Measurements from ENCODE around the gene ATAT1. TPM values are rescaled to one million over a fixed set of nuclear protein-coding genes. Genes with fewer than 3 reads are reported as not detected.

Gene ATAT1
- total RNA-seq, 1 experiment from 2014 or later: 0.16 TPM

DNA sequence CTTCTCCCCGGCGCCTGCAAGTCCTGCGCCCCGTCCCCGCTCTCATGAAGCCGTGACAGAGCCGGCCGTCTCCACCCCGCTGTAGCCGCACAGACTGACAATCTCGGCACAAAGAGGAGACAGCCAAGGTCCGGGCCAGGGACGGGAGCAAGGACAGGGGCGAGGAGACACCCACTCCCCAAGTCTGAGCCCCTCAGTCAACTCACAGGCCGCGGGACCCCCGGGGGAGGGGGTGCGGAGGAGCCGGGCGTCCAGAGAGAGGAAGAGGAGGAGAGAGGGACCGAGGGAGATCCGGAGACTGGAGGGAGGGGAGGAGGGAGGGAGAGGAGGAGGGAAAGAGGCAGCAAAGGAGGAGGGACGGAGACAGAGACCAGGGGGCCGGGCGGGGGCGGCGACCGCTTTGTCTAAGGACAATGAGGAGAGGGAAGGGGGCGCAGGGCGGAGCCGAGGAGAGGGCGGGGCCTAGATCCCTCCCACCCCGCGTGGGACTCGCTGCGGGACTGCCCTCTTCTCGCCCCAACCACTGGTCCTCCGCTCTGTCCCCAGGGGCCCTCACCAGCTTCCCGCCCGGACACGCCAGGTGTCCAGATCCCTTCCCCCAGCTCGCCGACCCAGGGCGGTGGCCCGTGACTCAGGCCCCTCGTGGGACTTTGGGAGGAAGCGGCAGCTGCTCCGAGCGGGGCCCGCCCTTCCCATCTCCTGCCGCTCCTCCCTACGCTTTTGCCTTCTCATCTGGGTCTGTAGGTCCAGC, 60.4 kb downstream of the ATAT1 start:
- no peaks in the 10 kb centered on the region for H3K9me3 ChIP-seq
- no peaks in the 10 kb centered on the region for H3K27me3 ChIP-seq
- H3K4me3 ChIP-seq: peak overlapping the region; percentile 98
- H3K36me3 ChIP-seq: peaks cover 21% of the 10 kb centered on the region
- DNase-seq: peak; percentile 98

DNA sequence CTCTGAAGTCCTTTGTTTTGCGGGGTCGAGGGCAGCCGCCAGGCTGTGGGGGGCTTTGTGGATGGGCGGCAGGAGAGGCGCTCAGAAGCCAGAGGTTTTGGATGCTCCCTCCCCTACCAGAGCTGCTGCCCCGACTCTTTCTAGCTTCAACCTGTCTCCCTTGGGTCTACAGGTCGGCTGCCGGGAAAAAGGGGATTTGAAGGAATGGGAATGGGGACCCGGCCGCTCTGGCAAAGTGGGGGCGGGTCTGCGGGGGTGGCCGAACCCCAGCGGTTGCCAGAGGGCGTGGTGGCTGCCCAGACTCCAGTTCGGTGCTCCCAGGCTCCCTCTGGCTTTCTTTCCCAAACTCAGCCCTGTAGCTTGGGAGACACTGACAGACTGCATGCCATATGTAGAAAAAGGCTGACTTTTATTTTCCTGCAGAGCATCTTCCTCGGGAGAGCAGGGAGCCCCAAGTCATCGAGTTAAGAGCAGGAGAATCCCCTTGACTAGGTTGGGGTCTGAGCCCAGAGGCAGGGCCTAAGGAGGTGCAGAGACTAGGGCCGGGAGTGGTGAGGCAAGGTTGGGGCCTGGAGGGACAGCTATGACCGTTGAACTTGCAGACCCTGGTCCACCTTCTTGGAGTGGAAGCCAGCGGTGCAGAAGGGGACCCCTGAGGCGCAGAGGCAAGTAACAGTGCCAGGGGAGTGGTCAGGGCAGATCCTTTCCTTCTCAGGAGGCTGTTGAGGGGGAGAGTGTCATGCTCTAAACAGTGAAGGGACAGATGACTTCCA, 61.2 kb downstream of the ATAT1 start:
- DNase-seq: peak; percentile 71

DNA sequence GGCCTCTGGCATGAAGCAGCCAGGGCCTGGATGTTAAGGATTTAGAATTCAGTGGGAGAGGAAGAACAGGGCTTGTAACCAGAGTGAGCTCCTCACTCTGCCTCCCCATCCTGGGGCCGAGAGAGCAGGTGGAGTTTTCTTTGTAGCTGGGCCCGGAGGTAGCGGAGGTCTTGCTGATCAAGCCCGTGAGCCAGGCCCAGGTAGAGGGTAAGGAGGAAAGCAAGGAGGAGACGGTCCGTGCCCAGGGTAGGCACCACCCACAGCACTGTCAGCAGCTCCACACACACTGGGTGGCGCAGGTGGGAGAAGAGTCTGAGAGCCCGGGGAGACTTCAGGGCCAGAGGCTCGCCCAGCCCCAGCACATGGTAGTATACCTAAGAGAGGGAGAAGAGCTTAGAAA, 61.9 kb downstream of the ATAT1 start:
- H3K9me3 ChIP-seq: no peaks in the 10 kb centered on the region

More for the DNA sequence above, 61.2 kb downstream of the ATAT1 start:
- H3K9me3 ChIP-seq: no peaks in the 10 kb centered on the region
- peaks cover 16% of the 10 kb centered on the region for H3K36me3 ChIP-seq
- H3K27me3 ChIP-seq: no peaks in the 10 kb centered on the region
- peak overlapping the region; percentile 98 for H3K4me3 ChIP-seq

DNA sequence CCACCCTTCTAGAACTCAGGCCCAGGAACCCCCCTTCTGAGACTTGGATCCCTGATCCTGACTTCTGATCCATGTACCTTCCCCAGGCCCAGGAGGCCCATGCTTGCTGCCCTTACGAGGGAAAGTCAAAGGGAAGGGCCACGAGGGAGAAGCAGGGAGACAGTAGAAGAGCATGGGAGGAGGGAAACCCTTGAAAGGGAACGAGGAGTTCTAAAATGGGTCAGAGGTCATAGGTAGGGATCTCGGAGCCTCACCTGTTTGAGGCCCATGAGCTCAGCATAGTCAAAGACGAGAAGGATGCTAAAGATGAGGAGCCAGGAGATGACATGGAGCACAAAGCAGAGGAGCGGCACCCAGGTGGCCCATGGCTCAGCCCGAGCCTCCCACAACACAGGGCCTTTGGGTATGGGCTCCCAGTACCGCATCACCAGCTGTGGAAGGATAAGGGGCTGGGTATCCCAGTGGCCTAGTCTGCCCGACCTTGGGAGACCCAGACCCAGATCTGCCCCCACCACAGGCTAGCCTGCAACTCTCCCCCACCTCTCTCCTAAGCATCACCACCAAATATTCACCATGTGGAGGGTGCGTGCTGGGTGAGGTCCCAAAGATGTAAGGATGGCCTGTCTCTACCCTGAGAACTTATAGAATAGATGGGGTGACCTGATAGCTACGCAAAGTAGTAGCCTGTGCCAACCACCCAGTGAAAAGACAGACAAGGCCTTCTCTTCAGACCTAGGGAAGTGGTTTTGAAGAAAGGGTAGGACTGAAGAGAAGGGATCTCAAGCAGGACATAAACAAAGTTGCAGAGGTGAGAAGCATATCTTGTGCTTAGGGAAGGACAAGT, 62.6 kb downstream of the ATAT1 start:
- H3K4me3 ChIP-seq: no peak overlapping the region
- no peaks in the 10 kb centered on the region for H3K9me3 ChIP-seq
- DNase-seq: no peak
- H3K36me3 ChIP-seq: peaks cover 5% of the 10 kb centered on the region
- H3K27me3 ChIP-seq: no peaks in the 10 kb centered on the region

More for the DNA sequence above, 61.9 kb downstream of the ATAT1 start:
- H3K27me3 ChIP-seq: no peaks in the 10 kb centered on the region
- DNase-seq: no peak
- peak overlapping the region; percentile 98 for H3K4me3 ChIP-seq
- peaks cover 8% of the 10 kb centered on the region for H3K36me3 ChIP-seq

DNA sequence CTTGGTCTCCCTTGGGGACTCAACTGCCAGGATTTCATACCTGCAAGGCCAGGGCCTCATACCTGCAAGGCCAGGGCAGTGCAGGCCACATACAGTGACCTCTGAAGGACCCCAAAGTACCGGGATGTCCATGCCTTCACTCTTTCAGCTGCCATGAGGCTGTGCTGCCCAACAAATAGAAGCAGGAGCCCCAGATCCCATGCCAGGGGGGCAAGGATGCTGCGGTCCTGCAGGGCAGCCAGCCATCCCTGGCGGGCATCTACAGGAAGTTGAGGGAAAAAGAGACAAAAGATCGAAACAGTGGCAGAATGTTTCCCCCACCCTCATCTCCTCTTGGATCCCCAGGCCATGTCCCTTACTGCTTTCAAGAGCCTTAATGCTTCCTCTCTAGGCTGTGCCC, 63.3 kb downstream of the ATAT1 start:
- H3K36me3 ChIP-seq: peaks cover 2% of the 10 kb centered on the region
- no peak for DNase-seq
- peak overlapping the region; percentile 72 for H3K4me3 ChIP-seq
- no peaks in the 10 kb centered on the region for H3K27me3 ChIP-seq
- no peaks in the 10 kb centered on the region for H3K9me3 ChIP-seq

DNA sequence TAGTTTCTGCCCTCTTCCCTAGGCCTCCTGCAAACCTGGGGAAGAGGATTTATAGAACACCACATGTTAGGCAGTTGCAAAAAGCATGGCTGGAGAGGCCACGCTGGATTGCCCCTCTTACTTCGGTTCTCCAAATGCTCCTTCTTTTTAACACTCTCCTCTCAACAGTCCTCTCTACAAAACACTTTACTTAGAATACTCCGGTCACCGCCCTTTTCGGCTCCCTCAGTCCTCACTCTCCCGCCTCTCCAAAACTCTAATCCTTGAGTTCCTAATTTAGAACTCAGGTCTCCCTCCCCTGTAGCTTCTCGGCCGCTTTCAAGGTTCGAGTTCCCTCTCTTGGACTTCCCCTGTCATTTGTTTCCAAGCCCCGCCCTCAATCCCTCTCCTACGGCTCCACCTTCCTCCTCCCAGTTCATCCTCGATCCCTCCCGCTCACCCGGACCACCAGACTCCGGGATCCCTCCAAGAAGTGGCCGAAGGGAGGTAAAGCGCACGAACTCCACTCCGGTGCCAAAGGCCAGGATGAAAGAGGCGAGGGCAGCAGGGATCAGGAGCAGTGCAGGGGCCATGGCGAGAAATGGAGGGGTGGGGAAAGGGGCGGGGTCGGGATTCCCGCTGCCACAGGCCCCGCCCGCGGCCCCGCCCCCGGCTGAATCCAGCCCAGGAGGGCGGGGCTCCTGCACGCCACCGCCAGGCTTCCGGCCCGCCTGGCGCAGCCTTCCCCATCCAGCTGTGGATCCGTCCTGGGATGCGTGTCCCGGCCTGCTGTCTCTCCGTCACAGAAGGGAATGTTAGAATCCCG, 63.9 kb downstream of the ATAT1 start, which contains the start of gene NRM:
Gene NRM, minus strand, starts transcription at position 582 of the 805 bp plus-strand sequence. Its CDS starts 10 bp downstream, at position 572.
- no peaks in the 10 kb centered on the region for H3K27me3 ChIP-seq

DNA sequence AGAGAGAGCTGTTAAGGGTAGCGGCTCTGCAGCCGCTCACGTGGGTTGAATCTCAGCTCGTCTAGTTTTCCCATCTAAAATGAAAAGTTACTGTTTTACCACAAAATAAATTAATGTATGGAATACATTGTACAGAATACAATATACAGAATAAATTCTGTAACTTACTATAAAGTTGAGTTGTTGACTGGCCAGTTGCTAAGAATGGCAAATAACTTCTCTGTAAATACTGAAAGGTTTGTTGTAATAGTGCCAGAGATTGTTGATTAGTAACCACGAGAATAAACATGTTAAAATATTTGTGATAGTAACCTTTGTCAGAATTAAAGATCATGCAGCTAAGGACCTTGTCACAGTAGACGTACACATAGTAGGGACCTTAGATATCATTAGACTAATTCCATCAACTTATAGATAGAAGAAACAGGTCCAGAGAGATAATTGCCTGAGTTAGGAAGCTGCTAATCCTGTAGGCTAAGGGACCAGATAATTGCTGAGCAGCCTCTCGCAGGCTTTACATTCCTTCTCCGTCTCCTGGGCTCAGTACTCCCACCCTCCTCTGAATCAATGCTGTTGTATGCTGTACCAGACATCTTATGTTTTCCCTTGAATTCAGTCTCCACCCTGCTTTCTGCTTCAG, 64.7 kb downstream of the ATAT1 start:
- Histone ChIP-seq H3K9me3 (no peaks in the 10 kb centered on the region), H3K4me3 (peak overlapping the region; percentile 72), H3K27me3 (no peaks in the 10 kb centered on the region), H3K36me3 (no peaks in the 10 kb centered on the region; the same call in 1 of the 2 replicates)
- no peak for DNase-seq

More for the DNA sequence above, 63.9 kb downstream of the ATAT1 start, which contains the start of gene NRM:
- peak; percentile 85 for DNase-seq
- H3K4me3 ChIP-seq: peak within 1 kb of the TSS; percentile 72
- H3K36me3 ChIP-seq: no peaks in the 10 kb centered on the region; the same call in none of the 2 replicates
- H3K9me3 ChIP-seq: no peaks in the 10 kb centered on the region

Other genes starting within 250 kb of the ATAT1 start
- 25.6 and 28.9 TPM in 2 replicates for gene HLA-E, start 137.4 kb upstream of the ATAT1 start, total RNA-seq (2014; rRNA removed; shearing (Covaris generic); ENCODE audit: low replicate concordance)
- gene GNL1, start 70.4 kb upstream of the ATAT1 start, total RNA-seq (2014; rRNA removed; shearing (Covaris generic); ENCODE audit: low replicate concordance): 27.3 and 33.6 TPM in 2 replicates
- 0.64 and 1.2 TPM in 2 replicates for gene PRR3, start 69.6 kb upstream of the ATAT1 start, total RNA-seq (2014; rRNA removed; shearing (Covaris generic); ENCODE audit: low replicate concordance)
- 19.4 and 26.1 TPM in 2 replicates for gene ABCF1, start 55.4 kb upstream of the ATAT1 start, total RNA-seq (2014; rRNA removed; shearing (Covaris generic); ENCODE audit: low replicate concordance)
- gene PPP1R10, start 9.6 kb upstream of the ATAT1 start, total RNA-seq (2014; rRNA removed; shearing (Covaris generic); ENCODE audit: low replicate concordance): 3.9 and 6.7 TPM in 2 replicates
- 11.9 and 29.9 TPM in 2 replicates for gene MRPS18B, start 9.0 kb upstream of the ATAT1 start, total RNA-seq (2014; rRNA removed; shearing (Covaris generic); ENCODE audit: low replicate concordance)
- 1.9 and 3.2 TPM in 2 replicates for gene C6orf136, start 20.3 kb downstream of the ATAT1 start, total RNA-seq (2014; rRNA removed; shearing (Covaris generic); ENCODE audit: low replicate concordance)
- gene DHX16, start 46.1 kb downstream of the ATAT1 start, total RNA-seq (2014; rRNA removed; shearing (Covaris generic); ENCODE audit: low replicate concordance): 16.6 and 24.2 TPM in 2 replicates
- gene PPP1R18, start 59.8 kb downstream of the ATAT1 start, total RNA-seq (2014; rRNA removed; shearing (Covaris generic); ENCODE audit: low replicate concordance): 31.1 and 32.0 TPM in 2 replicates
- 0.25 and 3.4 TPM in 2 replicates for gene NRM, start 64.1 kb downstream of the ATAT1 start, total RNA-seq (2014; rRNA removed; shearing (Covaris generic); ENCODE audit: low replicate concordance)
- gene MDC1, start 90.4 kb downstream of the ATAT1 start, total RNA-seq (2014; rRNA removed; shearing (Covaris generic); ENCODE audit: low replicate concordance): 5.4 and 10.8 TPM in 2 replicates
- 241 and 386 TPM in 2 replicates for gene TUBB, start 93.5 kb downstream of the ATAT1 start, total RNA-seq (2014; rRNA removed; shearing (Covaris generic); ENCODE audit: low replicate concordance)
- 111 and 137 TPM in 2 replicates for gene FLOT1, start 115.8 kb downstream of the ATAT1 start, total RNA-seq (2014; rRNA removed; shearing (Covaris generic); ENCODE audit: low replicate concordance)
- gene IER3, start 117.7 kb downstream of the ATAT1 start, total RNA-seq (2014; rRNA removed; shearing (Covaris generic); ENCODE audit: low replicate concordance): 53.6 and 54.6 TPM in 2 replicates

All from MG63 (cell line).